ENCODE measurements around the gene SERPINA6.

Gene SERPINA6

GRCh38 chr14:94306047-94306978, 16.8 kb downstream of the SERPINA6 start:
- TF ChIP-seq, protein P1, sequence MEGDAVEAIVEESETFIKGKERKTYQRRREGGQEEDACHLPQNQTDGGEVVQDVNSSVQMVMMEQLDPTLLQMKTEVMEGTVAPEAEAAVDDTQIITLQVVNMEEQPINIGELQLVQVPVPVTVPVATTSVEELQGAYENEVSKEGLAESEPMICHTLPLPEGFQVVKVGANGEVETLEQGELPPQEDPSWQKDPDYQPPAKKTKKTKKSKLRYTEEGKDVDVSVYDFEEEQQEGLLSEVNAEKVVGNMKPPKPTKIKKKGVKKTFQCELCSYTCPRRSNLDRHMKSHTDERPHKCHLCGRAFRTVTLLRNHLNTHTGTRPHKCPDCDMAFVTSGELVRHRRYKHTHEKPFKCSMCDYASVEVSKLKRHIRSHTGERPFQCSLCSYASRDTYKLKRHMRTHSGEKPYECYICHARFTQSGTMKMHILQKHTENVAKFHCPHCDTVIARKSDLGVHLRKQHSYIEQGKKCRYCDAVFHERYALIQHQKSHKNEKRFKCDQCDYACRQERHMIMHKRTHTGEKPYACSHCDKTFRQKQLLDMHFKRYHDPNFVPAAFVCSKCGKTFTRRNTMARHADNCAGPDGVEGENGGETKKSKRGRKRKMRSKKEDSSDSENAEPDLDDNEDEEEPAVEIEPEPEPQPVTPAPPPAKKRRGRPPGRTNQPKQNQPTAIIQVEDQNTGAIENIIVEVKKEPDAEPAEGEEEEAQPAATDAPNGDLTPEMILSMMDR (IDR thresholded peaks at IDR 0.05): no peak
- no peak overlapping the region for H3K9ac ChIP-seq
- no peak overlapping the region for H2AFZ ChIP-seq
- no peak overlapping the region for H3K4me3 ChIP-seq (ENCODE audit: low read depth, low read length)
- H3K4me2 ChIP-seq (ENCODE audit: low read length): no peak overlapping the region
- H3K79me2 ChIP-seq: no peaks in the 10 kb centered on the region
- no peaks in the 10 kb centered on the region for H3K36me3 ChIP-seq (ENCODE audit: control insufficient read depth, insufficient read depth, low read length)
- no peaks in the 10 kb centered on the region for H3K4me1 ChIP-seq
- no peak overlapping the region for H3K27ac ChIP-seq
- no peaks in the 10 kb centered on the region for H3K27me3 ChIP-seq (ENCODE audit: control insufficient read depth, insufficient read depth, low read length)
- H3K9me3 ChIP-seq (ENCODE audit: control insufficient read depth, low read length): peaks cover 4% of the 10 kb centered on the region

DNA sequence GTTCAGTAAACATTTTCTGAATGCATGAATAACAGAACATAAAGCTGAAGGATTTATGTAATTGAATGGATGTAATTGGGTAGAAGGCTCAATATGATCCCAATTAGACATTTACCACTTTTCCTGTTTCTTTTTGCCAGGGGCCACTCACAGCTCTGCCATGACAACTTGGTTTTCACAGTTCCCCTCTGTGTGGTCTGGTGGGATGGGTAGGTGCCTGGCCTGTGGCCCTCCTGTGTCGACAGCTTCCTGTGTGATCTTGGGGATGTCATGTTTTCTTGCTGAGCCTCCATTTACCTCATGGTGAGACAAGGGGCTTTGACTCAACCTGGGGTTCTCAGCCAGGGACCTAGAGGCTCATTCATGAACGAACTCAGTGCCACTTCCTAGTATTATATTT, 17.5 kb downstream of the SERPINA6 start:
- H3K4me2 ChIP-seq (ENCODE audit: low read length): no peak overlapping the region
- no peak overlapping the region for H2AFZ ChIP-seq
- no peaks in the 10 kb centered on the region for H3K27me3 ChIP-seq (ENCODE audit: control insufficient read depth, insufficient read depth, low read length)
- H3K9ac ChIP-seq: no peak overlapping the region
- H3K79me2 ChIP-seq: no peaks in the 10 kb centered on the region
- H3K4me3 ChIP-seq (ENCODE audit: low read depth, low read length): no peak overlapping the region
- H3K36me3 ChIP-seq (ENCODE audit: control insufficient read depth, insufficient read depth, low read length): no peaks in the 10 kb centered on the region
- peaks cover 4% of the 10 kb centered on the region for H3K9me3 ChIP-seq (ENCODE audit: control insufficient read depth, low read length)
- H3K27ac ChIP-seq: no peak overlapping the region
- TF ChIP-seq, protein P1 (IDR thresholded peaks at IDR 0.05): no peak
- no peaks in the 10 kb centered on the region for H3K4me1 ChIP-seq

GRCh38 chr14:94304243-94304642, 18.9 kb downstream of the SERPINA6 start:
- H3K4me2 ChIP-seq (ENCODE audit: low read length): no peak overlapping the region

DNA sequence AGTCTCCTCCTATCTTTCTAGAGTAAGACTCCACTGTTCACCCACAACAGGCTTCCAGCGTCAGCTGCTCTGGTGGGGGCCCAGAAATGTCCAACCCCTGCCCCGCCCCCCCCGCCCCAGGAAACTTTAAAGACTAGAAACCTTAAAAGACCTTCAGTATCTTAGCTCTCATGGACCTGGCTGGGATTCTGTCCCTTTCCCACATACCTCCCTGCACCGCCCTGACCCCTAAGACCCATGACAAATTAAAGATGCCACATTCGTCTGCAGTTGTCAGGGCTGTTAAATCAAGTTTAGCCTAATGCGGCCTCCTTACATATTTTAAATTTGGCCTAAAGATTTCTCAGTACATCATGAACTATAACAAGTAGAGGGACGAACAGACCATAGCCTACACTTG, 20.0 kb downstream of the SERPINA6 start:
- Histone ChIP-seq H3K4me3 (ENCODE audit: low read depth, low read length) (no peak overlapping the region), H3K27me3 (ENCODE audit: control insufficient read depth, insufficient read depth, low read length) (no peaks in the 10 kb centered on the region)
- TF ChIP-seq, protein P1 (IDR thresholded peaks at IDR 0.05): no peak

More at GRCh38 chr14:94304243-94304642, 18.9 kb downstream of the SERPINA6 start:
- H3K9me3 ChIP-seq (ENCODE audit: control insufficient read depth, low read length): peaks cover 4% of the 10 kb centered on the region
- no peak overlapping the region for H3K4me3 ChIP-seq (ENCODE audit: low read depth, low read length)
- no peaks in the 10 kb centered on the region for H3K79me2 ChIP-seq
- no peaks in the 10 kb centered on the region for H3K4me1 ChIP-seq
- TF ChIP-seq, protein P1 (IDR thresholded peaks at IDR 0.05): no peak
- H3K9ac ChIP-seq: no peak overlapping the region
- no peaks in the 10 kb centered on the region for H3K36me3 ChIP-seq (ENCODE audit: control insufficient read depth, insufficient read depth, low read length)
- no peak overlapping the region for H3K27ac ChIP-seq
- H3K27me3 ChIP-seq (ENCODE audit: control insufficient read depth, insufficient read depth, low read length): no peaks in the 10 kb centered on the region
- no peak overlapping the region for H2AFZ ChIP-seq

More for the DNA sequence above, 20.0 kb downstream of the SERPINA6 start:
- H3K9me3 ChIP-seq (ENCODE audit: control insufficient read depth, low read length): peaks cover 4% of the 10 kb centered on the region
- H3K4me2 ChIP-seq (ENCODE audit: low read length): no peak overlapping the region
- H2AFZ ChIP-seq: no peak overlapping the region
- no peak overlapping the region for H3K27ac ChIP-seq
- H3K79me2 ChIP-seq: no peaks in the 10 kb centered on the region
- no peak overlapping the region for H3K9ac ChIP-seq
- no peaks in the 10 kb centered on the region for H3K36me3 ChIP-seq (ENCODE audit: control insufficient read depth, insufficient read depth, low read length)
- H3K4me1 ChIP-seq: no peaks in the 10 kb centered on the region

Data from parathyroid adenoma (tissue), 2 donors.